Measurements from ENCODE around the gene CSE1L.
"Not testable (repeated sequence)": the region's sequence is repeated elsewhere in the genome, so short reads cannot be mapped to it uniquely, and the experiment has no call there.

CSE1L gene

GRCh38 chr20:49063279-49063678, 17.2 kb downstream of the CSE1L start:
- no peak for DNase-seq (ENCODE audit: low spot score)

GRCh38 chr20:49074521-49074920, 28.4 kb downstream of the CSE1L start:
- no peak for DNase-seq (ENCODE audit: low spot score)

GRCh38 chr20:49078310-49078709, 32.2 kb downstream of the CSE1L start:
- no peak for DNase-seq (ENCODE audit: low spot score)

GRCh38 chr20:49082295-49082694, 36.2 kb downstream of the CSE1L start:
- DNase-seq (ENCODE audit: low spot score): not testable (repeated sequence)

- DNase-seq (ENCODE audit: low spot score): no peak
Observed at GRCh38 chr20:49091104-49091503, 45.0 kb downstream of the CSE1L start.

- DNase-seq (ENCODE audit: low spot score): no peak
Observed at GRCh38 chr20:49091762-49092161, 45.6 kb downstream of the CSE1L start.

- no peak for DNase-seq (ENCODE audit: low spot score)
Observed at GRCh38 chr20:49096203-49096730, 50.2 kb downstream of the CSE1L start.

GRCh38 chr20:49097159-49097558, 51.0 kb downstream of the CSE1L start:
- DNase-seq (ENCODE audit: low spot score): no peak

GRCh38 chr20:49098136-49098535, 52.0 kb downstream of the CSE1L start:
- no peak for DNase-seq (ENCODE audit: low spot score)

GRCh38 chr20:49099011-49099410, 52.9 kb downstream of the CSE1L start:
- DNase-seq (ENCODE audit: low spot score): no peak

- not testable (repeated sequence) for DNase-seq (ENCODE audit: low spot score)
Observed at GRCh38 chr20:49100292-49100691, 54.2 kb downstream of the CSE1L start.

- DNase-seq (ENCODE audit: low spot score): no peak
Observed at GRCh38 chr20:49100972-49101371, 54.9 kb downstream of the CSE1L start.

- no peak for DNase-seq (ENCODE audit: low spot score)
Observed at GRCh38 chr20:49103019-49103418, 56.9 kb downstream of the CSE1L start.

- no peak for DNase-seq (ENCODE audit: low spot score)
Observed at GRCh38 chr20:49103647-49104364, 57.7 kb downstream of the CSE1L start.

- no peak for DNase-seq (ENCODE audit: low spot score)
Observed at GRCh38 chr20:49104365-49104648, 58.2 kb downstream of the CSE1L start.

- not testable (repeated sequence) for DNase-seq (ENCODE audit: low spot score)
Observed at GRCh38 chr20:49104979-49105547, 59.0 kb downstream of the CSE1L start.

- DNase-seq (ENCODE audit: low spot score): no peak
Observed at GRCh38 chr20:49106328-49106727, 60.2 kb downstream of the CSE1L start.

GRCh38 chr20:49110767-49111694, 64.9 kb downstream of the CSE1L start:
- no peak for DNase-seq (ENCODE audit: low spot score)

- DNase-seq (ENCODE audit: low spot score): no peak
Observed at GRCh38 chr20:49112596-49113274, 66.6 kb downstream of the CSE1L start.

GRCh38 chr20:49115564-49115963, 69.5 kb downstream of the CSE1L start:
- no peak for DNase-seq (ENCODE audit: low spot score)

- DNase-seq (ENCODE audit: low spot score): no peak
Observed at GRCh38 chr20:49118307-49118706, 72.2 kb downstream of the CSE1L start.

- DNase-seq (ENCODE audit: low spot score): no peak
Observed at GRCh38 chr20:49119988-49120387, 73.9 kb downstream of the CSE1L start.
